H9 (cell line): ENCODE measurements around the gene TBL1X. TPM values are rescaled to one million over a fixed set of nuclear protein-coding genes. Genes with fewer than 3 reads are reported as not detected.

Source experiments
- DNase-seq: peaks from one replicate; pipeline ENCODE4 v3.0.0-alpha.2; 2017
- H2AFZ ChIP-seq: one replicate; pipeline ENCODE4 v1.6.1; 2013; ENCODE audit warnings: mild to moderate bottlenecking, low read length, control low read depth, moderate library complexity
- H2AK5ac ChIP-seq: 2 replicates; pipeline ENCODE4 v1.6.1; 2013; ENCODE audit warnings: low read length, control low read depth, mixed read lengths; ENCODE audit not compliant: insufficient read length
- H2BK120ac ChIP-seq: one replicate; pipeline ENCODE4 v1.6.1; 2013; ENCODE audit warnings: low read depth, mild to moderate bottlenecking, low read length, control low read depth, inconsistent platforms; ENCODE audit not compliant: poor library complexity, severe bottlenecking
- H2BK12ac ChIP-seq: 2 replicates; pipeline ENCODE4 v1.6.1; 2013; ENCODE audit warnings: low read length, control low read depth, mixed read lengths, low read depth; ENCODE audit not compliant: insufficient read length
- H2BK15ac ChIP-seq: 2 replicates; pipeline ENCODE4 v1.6.1; 2013; ENCODE audit warnings: low read depth, low read length, control low read depth
- H2BK20ac ChIP-seq: one replicate; pipeline ENCODE4 v1.6.1; 2013; ENCODE audit warnings: low read depth, mild to moderate bottlenecking, low read length, control low read depth, inconsistent platforms; ENCODE audit not compliant: poor library complexity, severe bottlenecking
- H2BK5ac ChIP-seq: 2 replicates; pipeline ENCODE4 v1.6.1; 2013; ENCODE audit warnings: low read length, control low read depth, mixed read lengths; ENCODE audit not compliant: insufficient read length
- H3K14ac ChIP-seq: 2 replicates; pipeline ENCODE4 v1.6.1; 2013; ENCODE audit warnings: low read length, control low read depth; ENCODE audit not compliant: insufficient read depth
- H3K18ac ChIP-seq: 2 replicates; pipeline ENCODE4 v1.6.1; 2013; ENCODE audit warnings: low read depth, mild to moderate bottlenecking, mixed read lengths, low read length, control low read depth; ENCODE audit not compliant: insufficient read length
- H3K23ac ChIP-seq: 2 replicates; pipeline ENCODE4 v1.6.1; 2013; ENCODE audit warnings: low read length, control low read depth, mixed read lengths, low read depth; ENCODE audit not compliant: insufficient read length
- H3K23me2 ChIP-seq: 2 replicates; pipeline ENCODE4 v1.6.1; 2013; ENCODE audit warnings: low read depth, mild to moderate bottlenecking, mixed read lengths, low read length, control low read depth; ENCODE audit not compliant: insufficient read length, poor library complexity, severe bottlenecking
- H3K27ac ChIP-seq: 2 replicates; pipeline ENCODE4 v1.5.1; 2013; ENCODE audit warnings: low read length, control low read depth, mixed read lengths, low read depth; ENCODE audit not compliant: insufficient read length
- H3K27me3 ChIP-seq: 2 replicates; pipeline ENCODE4 v1.6.1; 2013; ENCODE audit warnings: low read length, control low read depth, inconsistent platforms; ENCODE audit not compliant: insufficient read depth
- H3K4ac ChIP-seq: 2 replicates; pipeline ENCODE4 v1.6.1; 2013; ENCODE audit warnings: low read depth, mild to moderate bottlenecking, control low read depth, inconsistent platforms, low read length, moderate library complexity
- H3K4me1 ChIP-seq: 2 replicates; pipeline ENCODE4 v1.6.1; 2013; ENCODE audit warnings: low read length, control low read depth, inconsistent platforms; ENCODE audit not compliant: insufficient read depth
- H3K4me2 ChIP-seq: 2 replicates; pipeline ENCODE4 v1.6.1; 2013; ENCODE audit warnings: low read length, control low read depth, mixed read lengths; ENCODE audit not compliant: insufficient read length, insufficient read depth
- H3K56ac ChIP-seq: 2 replicates; pipeline ENCODE4 v1.6.1; 2013; ENCODE audit warnings: low read depth, mild to moderate bottlenecking, mixed read lengths, low read length, control low read depth; ENCODE audit not compliant: insufficient read length
- H3K79me1 ChIP-seq: 2 replicates; pipeline ENCODE4 v1.6.1; 2013; ENCODE audit warnings: low read depth, mild to moderate bottlenecking, moderate library complexity, low read length, control low read depth, inconsistent platforms; ENCODE audit not compliant: insufficient read depth, poor library complexity, severe bottlenecking
- H3K79me2 ChIP-seq: 2 replicates; pipeline ENCODE4 v1.6.1; 2013; ENCODE audit warnings: low read length, control low read depth, inconsistent platforms; ENCODE audit not compliant: insufficient read depth
- H3K9ac ChIP-seq: 2 replicates; pipeline ENCODE4 v1.6.1; 2013; ENCODE audit warnings: low read length, control low read depth, mixed read lengths; ENCODE audit not compliant: insufficient read length; ENCODE audit errors: extremely low read depth
- H3K9me3 ChIP-seq: one replicate; pipeline ENCODE4 v1.6.1; 2013; ENCODE audit warnings: low read depth, low read length, inconsistent platforms; ENCODE audit not compliant: control insufficient read depth
- H3T11ph ChIP-seq: one replicate; pipeline ENCODE4 v1.6.1; 2013; ENCODE audit warnings: mild to moderate bottlenecking, low read length, control low read depth, inconsistent platforms
- H4K20me1 ChIP-seq: one replicate; pipeline ENCODE4 v1.6.1; 2013; ENCODE audit not compliant: control insufficient read depth, insufficient read length, insufficient read depth
- H4K5ac ChIP-seq: 2 replicates; pipeline ENCODE4 v1.6.1; 2013; ENCODE audit warnings: low read depth, mild to moderate bottlenecking, mixed read lengths, low read length, control low read depth; ENCODE audit not compliant: insufficient read length
- H4K8ac ChIP-seq: replicated peaks from 2 replicates; pipeline ENCODE4 v1.6.1; 2013; ENCODE audit warnings: low read length, control low read depth, mixed read lengths, low read depth; ENCODE audit not compliant: insufficient read length
- H4K91ac ChIP-seq: 2 replicates; pipeline ENCODE4 v1.6.1; 2013; ENCODE audit warnings: low read depth, mild to moderate bottlenecking, moderate library complexity, mixed read lengths, low read length, control low read depth; ENCODE audit not compliant: insufficient read length
- H3K27ac Mint-ChIP-seq, 3 experiments: 2 replicates in 2 of 3; 3 replicates in 1 of 3; pipeline ENCODE4 v1.8.0; 2020 to 2021; ENCODE audit warnings: mixed read lengths in 3 of 3, mild to moderate bottlenecking in 1 of 3, moderate library complexity in 1 of 3
- H3K27me3 Mint-ChIP-seq: 2 replicates; pipeline ENCODE4 v1.8.0; 2021; ENCODE audit warnings: low read depth, mild to moderate bottlenecking, moderate library complexity, mixed read lengths
- H3K36me3 Mint-ChIP-seq, 3 experiments: 2 replicates in 2 of 3; 3 replicates in 1 of 3; pipeline ENCODE4 v1.8.0; 2020 to 2021; ENCODE audit warnings: low read depth in 3 of 3, mixed read lengths in 3 of 3; ENCODE audit not compliant: insufficient read depth in 1 of 3
- H3K4me1 Mint-ChIP-seq, 2 experiments: 2 replicates each; pipeline ENCODE4 v1.8.0; 2020; ENCODE audit warnings: mixed read lengths in 2 of 2
- H3K4me3 Mint-ChIP-seq, 2 experiments: 2 replicates in 1 of 2; 3 replicates in 1 of 2; pipeline ENCODE4 v1.8.0; 2020 to 2021; ENCODE audit warnings: mild to moderate bottlenecking in 2 of 2, mixed read lengths in 2 of 2, moderate library complexity in 1 of 2
- H3K9me3 Mint-ChIP-seq, 2 experiments: 2 replicates in 1 of 2; 3 replicates in 1 of 2; pipeline ENCODE4 v1.8.0; 2020; ENCODE audit warnings: mild to moderate bottlenecking in 2 of 2, mixed read lengths in 2 of 2, moderate library complexity in 1 of 2
- CTCF ChIP-seq: fragments of 200-600 bp; sonication (generic); conservative IDR thresholded peaks from 3 replicates; pipeline ENCODE4 v1.8.0; 2021; ENCODE audit warnings: antibody characterized with exemption, mild to moderate bottlenecking
- WGBS: extraction: QIAGEN DNeasy Blood & Tissue Kit; methylation state at CpG from one replicate; pipeline ENCODE4 v1.1.7; 2013; ENCODE audit warnings: missing lambda C conversion rate, low lambda C conversion rate, mixed read lengths; ENCODE audit not compliant: insufficient read length; ENCODE audit errors: extremely low coverage; 5-methylcytosine and 5-hydroxymethylcytosine counted together
- total RNA-seq: library from RNA; stranded (reverse); gene quantifications from 2 replicates; pipeline ENCODE4 v1.2.1, GENCODE V29; 2021

TBL1X gene
- total RNA-seq, 1 experiment from 2014 or later = 24.1 TPM

DNA sequence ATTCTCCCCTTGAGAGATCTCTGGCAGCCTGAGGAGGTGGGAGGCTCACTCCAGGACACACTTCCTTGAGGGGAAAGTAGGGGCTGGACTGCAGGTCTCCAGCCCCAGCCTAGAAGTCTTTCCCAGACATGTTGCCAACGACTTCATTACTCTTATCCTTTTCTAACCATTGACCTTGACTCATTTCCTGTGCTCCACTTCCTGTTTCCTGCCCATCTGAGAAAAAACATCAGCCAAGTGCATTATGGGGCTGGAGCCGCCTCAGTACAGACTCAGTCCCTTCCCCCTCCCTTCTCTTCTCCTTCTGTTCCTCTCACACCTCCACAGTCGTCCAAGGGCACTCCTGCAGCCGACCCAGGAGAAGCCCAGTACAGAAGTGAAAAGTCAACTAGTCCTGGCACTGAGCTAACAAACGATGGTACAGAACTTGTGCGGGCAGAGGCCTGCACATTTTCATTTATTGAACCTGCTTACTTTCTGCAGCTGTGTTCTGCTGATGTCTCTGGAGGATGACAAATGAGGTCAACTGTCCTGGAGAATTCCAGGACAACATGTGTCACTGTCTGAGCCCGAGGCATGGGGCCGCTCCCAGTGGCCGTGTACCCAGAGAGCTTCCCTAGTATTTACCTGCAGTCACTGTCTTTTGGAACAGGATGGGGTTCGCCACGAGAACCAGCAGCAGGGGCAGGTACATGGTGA, 280.7 kb downstream of the TBL1X start:
- Histone ChIP-seq H4K8ac (no peak overlapping the region), H3K27ac (no peak overlapping the region), H3K4me1 (0 out of 2 replicates have a peak, but pooled peaks cover 2% of the 10 kb centered on the region), H3K4me2 (no peak overlapping the region), H3K23ac (no peak overlapping the region), H2AFZ (no peak overlapping the region), H3K23me2 (no peaks in the 10 kb centered on the region), H2BK12ac (no peak overlapping the region), H3K9ac (no peak overlapping the region), H3K27me3 (no peaks in the 10 kb centered on the region), H3K4ac (no peak overlapping the region), H3K79me1 (no peaks in the 10 kb centered on the region), H3K14ac (no peak overlapping the region), H3K79me2 (no peaks in the 10 kb centered on the region), H4K20me1 (no peaks in the 10 kb centered on the region), H3T11ph (no peak overlapping the region), H2AK5ac (no peak overlapping the region), H2BK5ac (no peak overlapping the region), H3K9me3 (no peaks in the 10 kb centered on the region), H2BK20ac (no peak overlapping the region), H2BK15ac (no peak overlapping the region), H2BK120ac (peak overlapping the region; percentile 44), H3K18ac (no peak overlapping the region), H3K56ac (no peak overlapping the region), H4K91ac (no peak overlapping the region), H4K5ac (no peak overlapping the region)
- Mint-ChIP-seq H3K27me3 (no peaks in the 10 kb centered on the region), H3K9me3 (peaks cover 9 to 33% of the 10 kb centered on the region in 2 experiments), H3K27ac (no peak overlapping the region), H3K4me3 (no peak overlapping the region), H3K36me3 (peaks cover 12 to 25% (median 18%) of the 10 kb centered on the region in 3 experiments), H3K4me1 (peaks cover 9 to 11% of the 10 kb centered on the region in 2 experiments)
- WGBS = no CpG with 5 or more reads among the region's 11 CpGs
- no peak for TF ChIP-seq CTCF
- no peak for DNase-seq
